OCI-M1 (cell line): ENCODE data around the gene SELENOV.

ENCODE experiments used
- DNase-seq: peaks from one replicate; lab custom pipeline; 2025; lab: John Stamatoyannopoulos, UW

SELENOV gene

GRCh38 chr19:39520541-39521484, 5.9 kb downstream of the SELENOV start:
- no peak for DNase-seq

- DNase-seq = no peak
These were observed 9.6 kb downstream of the SELENOV start for GRCh38 chr19:39524495-39524894.

- no peak for DNase-seq
These were observed 10.3 kb downstream of the SELENOV start for GRCh38 chr19:39525205-39525604.

- no peak for DNase-seq
These were observed 16.9 kb downstream of the SELENOV start for GRCh38 chr19:39531834-39532232.

- DNase-seq = peak; percentile 99
These were observed 17.5 kb downstream of the SELENOV start, which contains the start of gene EID2B for GRCh38 chr19:39532233-39533002. TSS of gene EID2B (minus strand) at chr19:39532852. CDS start at chr19:39532802, 50 bp downstream.

GRCh38 chr19:39533003-39533512, 18.1 kb downstream of the SELENOV start:
- DNase-seq = no peak

- DNase-seq = no peak
These were observed 18.9 kb downstream of the SELENOV start for GRCh38 chr19:39533791-39534190.

- no peak for DNase-seq
These were observed 24.2 kb downstream of the SELENOV start for GRCh38 chr19:39539165-39539517.

- peak; percentile 98 for DNase-seq
These were observed 24.8 kb downstream of the SELENOV start, which contains the start of gene EID2 for GRCh38 chr19:39539518-39540332. TSS of gene EID2 (minus strand) at chr19:39540161. CDS start at chr19:39540079, 82 bp downstream.

- DNase-seq = no peak
These were observed 25.4 kb downstream of the SELENOV start for GRCh38 chr19:39540333-39540673.

- no peak for DNase-seq
These were observed 27.3 kb downstream of the SELENOV start for GRCh38 chr19:39542206-39542605.

- no peak for DNase-seq
These were observed 28.5 kb downstream of the SELENOV start for GRCh38 chr19:39543477-39543857.

GRCh38 chr19:39544226-39544903, 29.4 kb downstream of the SELENOV start:
- DNase-seq = peak; percentile 18

GRCh38 chr19:39544911-39545310, 30.0 kb downstream of the SELENOV start:
- no peak for DNase-seq

- DNase-seq = no peak
These were observed 31.7 kb downstream of the SELENOV start for GRCh38 chr19:39546599-39546998.

GRCh38 chr19:39550197-39550596, 35.3 kb downstream of the SELENOV start:
- peak; percentile 13 for DNase-seq

- DNase-seq = no peak
These were observed 38.2 kb downstream of the SELENOV start for GRCh38 chr19:39553082-39553652.

GRCh38 chr19:39554701-39555311, 39.9 kb downstream of the SELENOV start:
- DNase-seq = no peak

GRCh38 chr19:39555883-39556282, 40.9 kb downstream of the SELENOV start:
- DNase-seq = no peak

- peak; percentile 89 for DNase-seq
These were observed 43.1 kb downstream of the SELENOV start for GRCh38 chr19:39557811-39558623.
